K562 (cell line): Measurements from ENCODE around the gene TRNP1. TPM values are rescaled to one million over a fixed set of nuclear protein-coding genes. Genes with fewer than 3 reads are reported as not detected.

Experiments used
- ATF2 ChIP-seq: sonication (generic); formaldehyde crosslinking; IDR thresholded peaks from 2 replicates; pipeline ENCODE4 v1.8.1; 2022; ENCODE audit warnings: missing genetic modification reagents
- CBFA2T2 ChIP-seq: fragments of 450-650 bp; conservative IDR thresholded peaks from 2 replicates; pipeline ENCODE4 v1.6.1; 2017; ENCODE audit warnings: mild to moderate bottlenecking
- CC2D1A ChIP-seq: fragments of 450-650 bp; IDR thresholded peaks from 2 replicates; pipeline ENCODE4 v1.6.1; 2017; ENCODE audit warnings: mild to moderate bottlenecking
- MIER1 ChIP-seq: fragments of 450-650 bp; IDR thresholded peaks from 2 replicates; pipeline ENCODE4 v1.6.1; 2016; ENCODE audit warnings: antibody characterized with exemption, mild to moderate bottlenecking, low read depth
- NCOR1 ChIP-seq: fragments of 450-650 bp; IDR thresholded peaks from 2 replicates; pipeline ENCODE4 v1.6.1; 2016; ENCODE audit warnings: mild to moderate bottlenecking, moderate library complexity
- PRPF4 ChIP-seq: fragments of 200-400 bp; formaldehyde crosslinking; IDR thresholded peaks from one replicate; pipeline ENCODE4 v1.6.1; 2017; ENCODE audit warnings: low read length, low read depth, mild to moderate bottlenecking; ENCODE audit not compliant: insufficient read depth, poor library complexity, severe bottlenecking
- RBBP5 ChIP-seq: fragments of 200-600 bp; sonication (generic); IDR thresholded peaks from 2 replicates; pipeline ENCODE4 v1.6.1; 2012; ENCODE audit warnings: borderline replicate concordance, mild to moderate bottlenecking, low read length, control low read depth, inconsistent platforms; ENCODE audit not compliant: insufficient read depth, poor library complexity, severe bottlenecking
- TEAD1 ChIP-seq, 2 experiments: fragments of 450-650 bp in 1 of 2; sonication (generic) in 1 of 2; formaldehyde crosslinking; IDR thresholded peaks; 2 replicates each; pipeline versions ENCODE4 v1.4.0 to v1.8.0; 2020 to 2022; ENCODE audit warnings: mild to moderate bottlenecking in 2 of 2, missing genetic modification reagents in 1 of 2
- UBTF ChIP-seq, 2 experiments: IDR thresholded peaks; 2 replicates each; pipeline ENCODE4 v1.6.1; 2012; ENCODE audit warnings: improper control_type of control experiment in 2 of 2, low read depth in 2 of 2, low read length in 2 of 2, borderline replicate concordance in 1 of 2
- ZNF24 ChIP-seq: fragments of 450-650 bp; IDR thresholded peaks from 2 replicates; pipeline ENCODE4 v1.6.1; 2016
- ZNF280B ChIP-seq: fragments of 250-450 bp; sonication (Bioruptor Pico); IDR thresholded peaks from 2 replicates; pipeline ENCODE4 v1.5.1; 2021; ENCODE audit warnings: mild to moderate bottlenecking
- ZNF57 ChIP-seq: fragments of 450-650 bp; formaldehyde crosslinking; IDR thresholded peaks from 2 replicates; pipeline ENCODE4 v1.4.0; 2020; ENCODE audit warnings: mild to moderate bottlenecking, moderate library complexity
- ZSCAN29 ChIP-seq: fragments of 450-650 bp; IDR thresholded peaks from 2 replicates; pipeline ENCODE4 v1.6.1; 2017
- polyA plus RNA-seq, 8 experiments: library from polyadenylated mRNA; depleted of rRNA in 4 of 8; stranded (reverse) in 5 of 8; unstranded in 3 of 8; fragments of >200 nt; fragmentation: Nextera tagmentation in 2 of 8; fragmentation: Illumina TruSeq in 1 of 8; extraction: Ambion mirVana in 2 of 8; extraction: Trizol in 1 of 8; gene quantifications; 2 replicates each; pipeline versions ENCODE4 v1.2.1 to v1.2.3, GENCODE V29; 2011 to 2014; ENCODE audit warnings: inconsistent platforms in 1 of 8, missing spikeins in 1 of 8
- total RNA-seq, 7 experiments: library from RNA; depleted of rRNA in 6 of 7; stranded (reverse); fragments of >200 nt in 6 of 7; fragmentation: Illumina TruSeq in 2 of 7; extraction: Trizol in 2 of 7; gene quantifications; 2 replicates each; pipeline versions ENCODE4 v1.2.1 to v1.2.3, GENCODE V29; 2011 to 2021; ENCODE audit warnings: low replicate concordance in 1 of 7
- TF ChIP-seq, protein P1 (sequence below): sonication (generic); formaldehyde crosslinking; IDR thresholded peaks from 2 replicates; pipeline ENCODE4 v1.9.0; 2022; ENCODE audit warnings: mild to moderate bottlenecking, missing genetic modification reagents
- TF ChIP-seq, protein P2 (sequence below): fragments of 250-450 bp; sonication (Bioruptor Pico); IDR thresholded peaks from 2 replicates; pipeline ENCODE4 v1.5.0; 2020; ENCODE audit warnings: mild to moderate bottlenecking, borderline replicate concordance
- TF ChIP-seq, protein P3 (sequence below): sonication (generic); formaldehyde crosslinking; IDR thresholded peaks from 2 replicates; pipeline ENCODE4 v1.5.0; 2020; ENCODE audit warnings: missing genetic modification reagents
- TF ChIP-seq, protein P4 (sequence below): fragments of 250-450 bp; sonication (Bioruptor Pico); IDR thresholded peaks from 2 replicates; pipeline ENCODE4 v1.5.0; 2021

Gene TRNP1
- total and polyA plus RNA-seq, 9 of the 15 experiments (the other 6 are each of a cell fraction or from before 2014, with no cell fraction given) = 0.03 to 1.3 (median 0.95) TPM

DNA sequence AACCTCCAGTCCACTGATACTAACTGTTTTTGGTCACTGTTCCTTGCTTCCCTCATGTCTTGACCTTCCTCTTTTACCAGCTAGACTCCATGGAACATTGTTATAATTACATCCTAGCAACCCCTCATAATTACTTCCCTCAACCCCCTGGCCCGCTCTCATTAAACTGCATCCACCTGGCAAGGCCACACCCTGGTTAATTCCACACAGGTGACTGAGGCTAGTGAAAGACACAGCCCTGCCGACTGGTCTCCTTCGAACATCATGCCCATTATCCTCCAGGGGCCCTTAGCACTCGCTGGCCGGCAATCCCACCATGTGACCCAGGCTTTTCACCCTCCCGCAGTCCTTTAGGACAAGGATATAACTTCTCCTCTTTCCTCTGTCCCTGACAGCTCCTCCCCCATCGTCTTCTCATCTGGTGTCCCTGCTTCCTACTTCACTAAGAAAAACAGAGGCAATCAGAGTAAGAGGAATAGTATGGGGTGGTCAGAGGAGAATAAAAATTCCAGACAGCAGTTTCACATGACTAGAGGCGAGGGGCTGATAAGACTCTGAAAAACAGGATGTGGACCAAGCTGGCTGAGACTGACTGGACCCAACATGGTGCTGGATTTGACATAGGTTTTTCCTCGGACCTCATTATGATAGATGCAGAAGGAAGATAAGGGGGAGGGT, 28.0 kb downstream of the TRNP1 start (continued):
- TF ChIP-seq ZNF280B (CRISPR knock-in tag) (no peak), NCOR1 (no peak), RBBP5 (no peak), ATF2 (CRISPR knock-in tag) (no peak), ZNF57 (CRISPR knock-in tag) (no peak), MIER1 (no peak), PRPF4 (no peak), ZSCAN29 (no peak), ZNF24 (no peak), TEAD1 (CRISPR knock-in tag; IDR thresholded peaks at IDR 0.05) (0 out of 4 replicates have a peak, but pooled peaks of 1 of the 2 experiments have one; percentile 46), CC2D1A (no peak), UBTF (IDR thresholded peaks at IDR 0.05; ENCODE audit: borderline replicate concordance in 1 of 2, low read depth in 2 of 2, low read length in 2 of 2) (no peak), CBFA2T2 (no peak)
- TF ChIP-seq, protein P1, sequence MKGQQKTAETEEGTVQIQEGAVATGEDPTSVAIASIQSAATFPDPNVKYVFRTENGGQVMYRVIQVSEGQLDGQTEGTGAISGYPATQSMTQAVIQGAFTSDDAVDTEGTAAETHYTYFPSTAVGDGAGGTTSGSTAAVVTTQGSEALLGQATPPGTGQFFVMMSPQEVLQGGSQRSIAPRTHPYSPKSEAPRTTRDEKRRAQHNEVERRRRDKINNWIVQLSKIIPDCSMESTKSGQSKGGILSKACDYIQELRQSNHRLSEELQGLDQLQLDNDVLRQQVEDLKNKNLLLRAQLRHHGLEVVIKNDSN (CRISPR knock-in tag) = peak; percentile 64
- TF ChIP-seq, protein P2, sequence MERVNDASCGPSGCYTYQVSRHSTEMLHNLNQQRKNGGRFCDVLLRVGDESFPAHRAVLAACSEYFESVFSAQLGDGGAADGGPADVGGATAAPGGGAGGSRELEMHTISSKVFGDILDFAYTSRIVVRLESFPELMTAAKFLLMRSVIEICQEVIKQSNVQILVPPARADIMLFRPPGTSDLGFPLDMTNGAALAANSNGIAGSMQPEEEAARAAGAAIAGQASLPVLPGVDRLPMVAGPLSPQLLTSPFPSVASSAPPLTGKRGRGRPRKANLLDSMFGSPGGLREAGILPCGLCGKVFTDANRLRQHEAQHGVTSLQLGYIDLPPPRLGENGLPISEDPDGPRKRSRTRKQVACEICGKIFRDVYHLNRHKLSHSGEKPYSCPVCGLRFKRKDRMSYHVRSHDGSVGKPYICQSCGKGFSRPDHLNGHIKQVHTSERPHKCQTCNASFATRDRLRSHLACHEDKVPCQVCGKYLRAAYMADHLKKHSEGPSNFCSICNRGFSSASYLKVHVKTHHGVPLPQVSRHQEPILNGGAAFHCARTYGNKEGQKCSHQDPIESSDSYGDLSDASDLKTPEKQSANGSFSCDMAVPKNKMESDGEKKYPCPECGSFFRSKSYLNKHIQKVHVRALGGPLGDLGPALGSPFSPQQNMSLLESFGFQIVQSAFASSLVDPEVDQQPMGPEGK (CRISPR knock-in tag) = no peak
- TF ChIP-seq, protein P3, sequence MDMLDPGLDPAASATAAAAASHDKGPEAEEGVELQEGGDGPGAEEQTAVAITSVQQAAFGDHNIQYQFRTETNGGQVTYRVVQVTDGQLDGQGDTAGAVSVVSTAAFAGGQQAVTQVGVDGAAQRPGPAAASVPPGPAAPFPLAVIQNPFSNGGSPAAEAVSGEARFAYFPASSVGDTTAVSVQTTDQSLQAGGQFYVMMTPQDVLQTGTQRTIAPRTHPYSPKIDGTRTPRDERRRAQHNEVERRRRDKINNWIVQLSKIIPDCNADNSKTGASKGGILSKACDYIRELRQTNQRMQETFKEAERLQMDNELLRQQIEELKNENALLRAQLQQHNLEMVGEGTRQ = peak; percentile 11; the same call in 1 of the 2 replicates
- TF ChIP-seq, protein P4, sequence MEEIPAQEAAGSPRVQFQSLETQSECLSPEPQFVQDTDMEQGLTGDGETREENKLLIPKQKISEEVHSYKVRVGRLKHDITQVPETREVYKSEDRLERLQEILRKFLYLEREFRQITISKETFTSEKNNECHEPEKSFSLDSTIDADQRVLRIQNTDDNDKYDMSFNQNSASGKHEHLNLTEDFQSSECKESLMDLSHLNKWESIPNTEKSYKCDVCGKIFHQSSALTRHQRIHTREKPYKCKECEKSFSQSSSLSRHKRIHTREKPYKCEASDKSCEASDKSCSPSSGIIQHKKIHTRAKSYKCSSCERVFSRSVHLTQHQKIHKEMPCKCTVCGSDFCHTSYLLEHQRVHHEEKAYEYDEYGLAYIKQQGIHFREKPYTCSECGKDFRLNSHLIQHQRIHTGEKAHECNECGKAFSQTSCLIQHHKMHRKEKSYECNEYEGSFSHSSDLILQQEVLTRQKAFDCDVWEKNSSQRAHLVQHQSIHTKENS (CRISPR knock-in tag) = no peak
